CD14-positive monocyte (primary cell): ENCODE measurements around the gene MARVELD2. TPM values are rescaled to one million over a fixed set of nuclear protein-coding genes. Genes with fewer than 3 reads are reported as not detected.
"Not testable (repeated sequence)": the region's sequence is repeated elsewhere in the genome, so short reads cannot be mapped to it uniquely, and the experiment has no call there.

Experiments
- DNase-seq, 3 donors: peaks; one replicate each; pipeline ENCODE4 v3.0.0-alpha.2; 2011 to 2022
- H2AFZ ChIP-seq: 2 replicates; pipeline ENCODE4 v1.6.0; 2012; ENCODE audit warnings: mild to moderate bottlenecking, low read depth, low read length, inconsistent platforms; ENCODE audit not compliant: insufficient read depth, poor library complexity, severe bottlenecking
- H3K27ac ChIP-seq, 2 donors: 1 replicate in 1 of 2; 2 replicates in 1 of 2; pipeline ENCODE4 v1.5.1; 2012 to 2013; ENCODE audit warnings: low read length in 2 of 2, control low read depth in 1 of 2, inconsistent platforms in 1 of 2, low read depth in 1 of 2, mild to moderate bottlenecking in 1 of 2
- H3K27me3 ChIP-seq, 2 donors: one replicate each; pipeline versions ENCODE4 v1.6.0 to v1.6.1; 2011 to 2013; ENCODE audit warnings: low read length in 2 of 2; ENCODE audit not compliant: control insufficient read depth in 2 of 2, insufficient read depth in 2 of 2
- H3K36me3 ChIP-seq, 2 donors: replicated peaks in 1 of 2; 1 replicate in 1 of 2; 2 replicates in 1 of 2; pipeline versions ENCODE4 v1.5.1 to v1.6.1; 2012 to 2013; ENCODE audit warnings: low read length in 2 of 2, control low read depth in 1 of 2, inconsistent platforms in 1 of 2, mild to moderate bottlenecking in 1 of 2; ENCODE audit not compliant: insufficient read depth in 2 of 2, control insufficient read depth in 1 of 2
- H3K4me1 ChIP-seq, 2 donors: 1 replicate in 1 of 2; 2 replicates in 1 of 2; pipeline versions ENCODE4 v1.5.1 to v1.6.1; 2012 to 2013; ENCODE audit warnings: low read length in 2 of 2, control low read depth in 1 of 2, inconsistent platforms in 1 of 2, mild to moderate bottlenecking in 1 of 2, moderate library complexity in 1 of 2; ENCODE audit not compliant: insufficient read depth in 2 of 2, control insufficient read depth in 1 of 2
- H3K4me2 ChIP-seq: replicated peaks from 2 replicates; pipeline ENCODE3; 2012; ENCODE audit warnings: low read length, moderate library complexity, mild to moderate bottlenecking; ENCODE audit not compliant: poor library complexity, severe bottlenecking; ENCODE audit errors: extremely low read depth
- H3K4me3 ChIP-seq, 3 experiments: fragments of 200-600 bp in 1 of 3; sonication (generic) in 1 of 3; replicated peaks in 1 of 3; 1 replicate in 2 of 3; 2 replicates in 1 of 3; pipeline ENCODE4 v1.5.1; 2011 to 2013; ENCODE audit warnings: low read length in 3 of 3, mild to moderate bottlenecking in 3 of 3, control low read depth in 2 of 3, low read depth in 2 of 3, inconsistent platforms in 1 of 3, moderate library complexity in 1 of 3
- H3K79me2 ChIP-seq: 2 replicates; pipeline ENCODE4 v1.6.0; 2012; ENCODE audit warnings: mild to moderate bottlenecking, control low read depth, inconsistent platforms, low read length, moderate library complexity; ENCODE audit not compliant: insufficient read depth
- H3K9ac ChIP-seq: 2 replicates; pipeline ENCODE4 v1.6.0; 2017; ENCODE audit warnings: low read length, mild to moderate bottlenecking; ENCODE audit not compliant: insufficient read depth, poor library complexity, severe bottlenecking
- H3K9me3 ChIP-seq, 2 donors: replicated peaks in 1 of 2; 1 replicate in 1 of 2; 2 replicates in 1 of 2; pipeline versions ENCODE4 v1.5.1 to v1.6.1; 2012 to 2013; ENCODE audit warnings: low read length in 2 of 2, control low read depth in 1 of 2; ENCODE audit not compliant: control insufficient read depth in 1 of 2, insufficient read depth in 1 of 2
- H4K20me1 ChIP-seq: 2 replicates; pipeline ENCODE4 v1.6.0; 2012; ENCODE audit warnings: mild to moderate bottlenecking, low read length, control low read depth, moderate library complexity; ENCODE audit not compliant: insufficient read depth
- H3K27ac Mint-ChIP-seq, 7 donors: one replicate each; pipeline ENCODE4 v1.8.0; 2020; ENCODE audit warnings: mild to moderate bottlenecking in 7 of 7, mixed read lengths in 7 of 7, moderate library complexity in 6 of 7, inconsistent platforms in 2 of 7
- H3K27me3 Mint-ChIP-seq, 3 donors: one replicate each; pipeline ENCODE4 v1.8.0; 2021 to 2022; ENCODE audit warnings: low read depth in 3 of 3, mild to moderate bottlenecking in 3 of 3, mixed read lengths in 3 of 3, moderate library complexity in 3 of 3, inconsistent platforms in 1 of 3
- H3K36me3 Mint-ChIP-seq, 2 donors: one replicate each; pipeline ENCODE4 v1.8.0; 2020; ENCODE audit warnings: mixed read lengths in 2 of 2, inconsistent platforms in 1 of 2, mild to moderate bottlenecking in 1 of 2
- H3K4me1 Mint-ChIP-seq: one replicate; pipeline ENCODE4 v1.8.0; 2020; ENCODE audit warnings: mild to moderate bottlenecking, mixed read lengths
- H3K4me3 Mint-ChIP-seq, 2 donors: one replicate each; pipeline ENCODE4 v1.8.0; 2020; ENCODE audit warnings: mild to moderate bottlenecking in 2 of 2, mixed read lengths in 2 of 2, moderate library complexity in 1 of 2
- H3K9me3 Mint-ChIP-seq, 7 donors: one replicate each; pipeline ENCODE4 v1.8.0; 2020 to 2022; ENCODE audit warnings: mixed read lengths in 7 of 7, mild to moderate bottlenecking in 6 of 7, moderate library complexity in 6 of 7, inconsistent platforms in 2 of 7
- CTCF ChIP-seq: fragments of 200-600 bp; IDR thresholded peaks from one replicate; pipeline ENCODE4 v1.8.0; 2022; ENCODE audit warnings: antibody characterized with exemption, mild to moderate bottlenecking
- WGBS: methylation state at CpG from one replicate; pipeline ENCODE4 v1.1.5; 2013; ENCODE audit warnings: missing lambda C conversion rate; ENCODE audit not compliant: insufficient coverage; 5-methylcytosine and 5-hydroxymethylcytosine counted together
- intact Hi-C, 2 donors: fragments of 100-400 bp; cut with micrococcal nuclease; formaldehyde crosslinking; loops; one replicate each; pipeline versions ENCODE4 v1.15.0 to v1.15.1; 2023
- polyA plus RNA-seq, 3 donors: library from polyadenylated mRNA; depleted of rRNA in 1 of 3; unstranded in 2 of 3; stranded (reverse) in 1 of 3; fragments of 300-500 nt in 2 of 3; fragments of >200 nt in 1 of 3; fragmentation: Illumina TruSeq in 2 of 3; gene quantifications; 1 replicate in 2 of 3; 2 replicates in 1 of 3; pipeline ENCODE4 v1.2.3, GENCODE V29; 2012 to 2021

The MARVELD2 gene
- polyA plus RNA-seq, 3 donors: 0.15 TPM; not detected in 2

DNA sequence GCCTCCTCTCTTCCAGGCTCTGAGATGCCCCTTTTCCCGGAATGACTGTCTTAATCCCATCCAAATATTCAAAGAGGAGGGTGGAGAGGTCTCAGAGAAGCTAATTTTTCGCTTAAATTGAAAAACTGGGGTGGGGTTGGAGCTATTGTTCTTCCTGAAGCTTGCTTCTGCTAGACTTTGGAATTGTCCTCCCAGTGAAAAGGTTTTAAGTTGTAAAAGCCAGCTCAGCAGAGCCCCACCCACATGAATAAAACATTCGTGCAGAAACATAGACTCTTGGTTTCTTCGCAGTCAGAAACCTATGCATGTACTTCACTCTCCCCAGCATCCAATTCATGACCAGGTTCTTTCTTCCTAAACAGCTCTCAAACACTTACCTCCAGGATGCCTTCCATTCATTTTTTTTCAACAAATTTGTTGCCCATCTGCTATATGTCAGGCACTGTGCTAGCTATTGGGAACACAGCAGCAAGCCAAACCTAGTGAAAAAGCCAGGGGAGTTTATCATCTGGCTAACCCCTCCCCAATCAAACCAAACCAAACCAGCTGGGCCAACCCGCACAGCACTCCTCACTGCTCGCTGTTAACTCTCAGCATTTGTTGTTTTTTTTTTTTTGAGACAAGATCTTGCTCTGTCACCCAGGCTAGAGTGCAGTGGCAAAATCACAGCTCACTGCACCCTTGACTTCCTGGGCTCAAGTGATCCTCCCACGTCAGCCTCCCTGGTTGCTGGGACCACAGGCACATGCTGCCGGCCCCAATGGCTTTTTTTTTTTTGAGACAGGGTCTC lies 39.7 kb downstream of the MARVELD2 start:
- no peaks in the 10 kb centered on the region for H3K27me3 ChIP-seq
- no peaks in the 10 kb centered on the region for H3K9me3 ChIP-seq
- 76% methylated on average over 5 of the region's 8 CpGs for WGBS
- H3K27ac ChIP-seq: no peak overlapping the region
- no peak overlapping the region for H2AFZ ChIP-seq
- H3K79me2 ChIP-seq: no peaks in the 10 kb centered on the region
- Mint-ChIP-seq H3K27me3 (peaks cover 1 to 4% (median 1%) of the 10 kb centered on the region in 3 donors), H3K27ac (no peak overlapping the region), H3K9me3 (peaks cover 0 to 9% (median 1%) of the 10 kb centered on the region in 7 donors), H3K4me1 (peaks cover 2% of the 10 kb centered on the region), H3K36me3 (no peaks in the 10 kb centered on the region), H3K4me3 (no peak overlapping the region)
- no peaks in the 10 kb centered on the region for H3K4me1 ChIP-seq
- no peak overlapping the region for H3K4me3 ChIP-seq
- no peak for TF ChIP-seq CTCF
- no peak for DNase-seq
- H3K4me2 ChIP-seq: no peak overlapping the region
- intact Hi-C loops: no loop called here
- no peaks in the 10 kb centered on the region for H4K20me1 ChIP-seq
- H3K9ac ChIP-seq: no peak overlapping the region
- H3K36me3 ChIP-seq: no peaks in the 10 kb centered on the region

DNA sequence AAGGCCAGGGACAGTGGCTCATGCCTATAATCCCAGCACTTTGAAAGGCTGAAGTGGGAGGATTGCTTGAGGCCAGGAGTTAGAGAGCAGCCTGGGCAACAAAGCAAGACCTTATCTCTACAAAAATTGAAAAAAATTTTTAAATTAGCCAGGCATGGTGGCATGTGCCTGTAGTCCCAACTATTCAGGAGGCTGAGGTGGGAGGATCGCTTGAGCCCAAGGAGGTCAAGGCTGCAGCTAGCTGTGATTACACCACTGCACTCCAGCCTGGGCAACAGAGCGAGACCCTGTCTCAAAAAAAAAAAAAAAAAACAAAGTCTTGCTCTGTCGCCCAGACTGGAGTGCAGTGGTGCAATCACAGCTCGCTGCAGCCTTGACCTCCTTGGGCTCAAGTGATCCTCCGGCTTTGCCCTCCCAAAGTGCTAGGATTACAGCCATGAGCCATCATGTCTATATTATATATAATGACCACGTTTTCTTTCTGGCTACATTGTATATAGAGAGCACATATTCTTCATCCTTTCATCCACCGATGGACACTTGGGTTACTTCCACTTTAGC lies 40.6 kb downstream of the MARVELD2 start:
- H3K36me3 Mint-ChIP-seq, H3K4me3 ChIP-seq, H3K9me3 ChIP-seq, H3K27me3 Mint-ChIP-seq, H3K4me3 Mint-ChIP-seq, H3K27me3 ChIP-seq, H4K20me1 ChIP-seq, H3K4me1 Mint-ChIP-seq, H3K27ac ChIP-seq, H2AFZ ChIP-seq, H3K9me3 Mint-ChIP-seq, H3K79me2 ChIP-seq, H3K27ac Mint-ChIP-seq, H3K4me2 ChIP-seq, H3K9ac ChIP-seq, H3K36me3 ChIP-seq, intact Hi-C loops, H3K4me1 ChIP-seq, DNase-seq: not testable (repeated sequence)
- no CpG with 5 or more reads among the region's 7 CpGs for WGBS
